Activated T-cell treated with anti-CD3 and anti-CD28 coated beads, Interleukin-2, amount 50 U/mL, for 24 hours (primary cell): Measurements from ENCODE around the gene NAT9.

Source experiments
- DNase-seq: peaks from one replicate; pipeline ENCODE4 v3.0.0-alpha.2; 2020
- H3K27ac Mint-ChIP-seq: 2 replicates; pipeline ENCODE4 v1.8.0; 2020; ENCODE audit warnings: mild to moderate bottlenecking, mixed read lengths
- H3K27me3 Mint-ChIP-seq: 2 replicates; pipeline ENCODE4 v1.8.0; 2020; ENCODE audit warnings: mixed read lengths
- H3K36me3 Mint-ChIP-seq: 2 replicates; pipeline ENCODE4 v1.8.0; 2020; ENCODE audit warnings: low read depth, mixed read lengths
- H3K4me1 Mint-ChIP-seq: 2 replicates; pipeline ENCODE4 v1.8.0; 2020; ENCODE audit warnings: low read depth, mixed read lengths
- H3K4me3 Mint-ChIP-seq: 2 replicates; pipeline ENCODE4 v1.8.0; 2020; ENCODE audit warnings: mild to moderate bottlenecking, moderate library complexity, mixed read lengths
- H3K9me3 Mint-ChIP-seq: 2 replicates; pipeline ENCODE4 v1.8.0; 2020; ENCODE audit warnings: mixed read lengths

The NAT9 gene, protein sequence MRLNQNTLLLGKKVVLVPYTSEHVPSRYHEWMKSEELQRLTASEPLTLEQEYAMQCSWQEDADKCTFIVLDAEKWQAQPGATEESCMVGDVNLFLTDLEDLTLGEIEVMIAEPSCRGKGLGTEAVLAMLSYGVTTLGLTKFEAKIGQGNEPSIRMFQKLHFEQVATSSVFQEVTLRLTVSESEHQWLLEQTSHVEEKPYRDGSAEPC

GRCh38 chr17:74776044-74776962, at the start of gene NAT9:
Gene NAT9 (minus strand): TSS chr17:74776345. CDS start chr17:74775698, 647 bp downstream.
- H3K9me3 Mint-ChIP-seq: no peaks in the 10 kb centered on the region
- peaks cover 70% of the 10 kb centered on the region for H3K36me3 Mint-ChIP-seq

DNA sequence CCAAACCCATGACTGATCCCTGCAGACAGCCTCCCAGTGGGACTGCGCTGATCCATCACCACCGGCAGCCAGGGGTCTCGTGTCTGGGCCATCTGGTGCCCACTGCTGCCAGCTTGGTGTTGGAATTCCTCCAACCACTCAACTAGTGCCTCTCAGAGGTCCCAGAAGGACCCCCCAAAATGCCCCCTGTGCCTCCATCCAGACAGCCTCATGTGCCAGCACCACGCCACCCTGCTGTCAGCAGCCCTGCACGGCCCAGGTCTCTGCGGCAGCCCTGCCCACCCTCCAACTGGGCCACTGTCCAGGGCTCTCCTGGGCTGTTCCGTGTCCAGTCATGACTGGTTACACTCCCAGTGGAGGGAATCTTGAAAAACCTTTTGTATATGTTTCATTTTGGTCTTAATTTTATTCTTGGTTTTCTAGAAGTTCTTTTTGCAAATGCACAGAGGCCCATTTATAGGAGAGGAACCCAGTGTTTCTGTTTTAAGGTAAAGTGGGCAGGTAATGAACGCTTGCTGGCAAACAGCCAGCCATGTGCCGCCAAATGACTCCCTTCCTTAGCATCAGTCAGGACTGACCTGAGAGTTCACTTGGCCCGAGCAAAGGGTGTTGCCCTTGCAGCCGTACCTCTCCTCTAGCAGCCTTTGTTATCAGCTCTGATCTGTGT, 48.9 kb upstream of the NAT9 start:
- no peak overlapping the region for H3K4me3 Mint-ChIP-seq
- H3K27ac Mint-ChIP-seq: no peak overlapping the region
- DNase-seq: no peak
- H3K36me3 Mint-ChIP-seq: peaks cover 49% of the 10 kb centered on the region
- no peaks in the 10 kb centered on the region for H3K27me3 Mint-ChIP-seq
- H3K9me3 Mint-ChIP-seq: no peaks in the 10 kb centered on the region
- no peaks in the 10 kb centered on the region for H3K4me1 Mint-ChIP-seq

More at GRCh38 chr17:74776044-74776962, at the start of gene NAT9:
- peaks cover 71% of the 10 kb centered on the region for H3K4me1 Mint-ChIP-seq
- H3K4me3 Mint-ChIP-seq: peak within 1 kb of the TSS; percentile 97
- H3K27ac Mint-ChIP-seq: peak within 1 kb of the TSS; percentile 95
- peak; percentile 100 for DNase-seq
- no peaks in the 10 kb centered on the region for H3K27me3 Mint-ChIP-seq

DNA sequence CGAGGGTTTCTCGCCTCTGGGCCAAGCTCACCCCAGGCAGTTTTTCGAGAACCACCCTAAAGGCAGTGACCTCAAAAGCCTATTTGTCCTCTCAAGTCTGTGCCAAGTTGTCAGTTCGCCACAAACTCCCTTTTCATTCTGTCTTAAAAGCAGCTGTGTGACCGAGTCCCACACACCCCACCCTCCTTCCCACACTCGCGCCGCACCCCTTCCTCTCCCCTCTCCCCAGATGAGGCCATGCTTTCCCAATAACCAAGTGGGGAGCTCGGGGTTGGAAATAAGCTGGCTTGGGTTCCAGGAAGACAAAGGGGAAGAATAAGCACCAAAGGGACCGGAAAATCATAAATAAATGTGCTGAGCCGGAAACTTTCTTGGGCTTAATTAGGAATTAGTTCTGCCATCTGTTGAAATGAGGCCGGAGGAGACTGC, 46.8 kb upstream of the NAT9 start:
- Mint-ChIP-seq H3K27me3 (no peaks in the 10 kb centered on the region), H3K4me3 (no peak overlapping the region), H3K9me3 (no peaks in the 10 kb centered on the region), H3K4me1 (no peaks in the 10 kb centered on the region), H3K27ac (no peak overlapping the region), H3K36me3 (peaks cover 60% of the 10 kb centered on the region)
- no peak for DNase-seq

- no peaks in the 10 kb centered on the region for H3K27me3 Mint-ChIP-seq
- H3K36me3 Mint-ChIP-seq: peaks cover 61% of the 10 kb centered on the region
- H3K4me3 Mint-ChIP-seq: no peak overlapping the region
- DNase-seq: no peak
- H3K27ac Mint-ChIP-seq: no peak overlapping the region
- no peaks in the 10 kb centered on the region for H3K9me3 Mint-ChIP-seq
- no peaks in the 10 kb centered on the region for H3K4me1 Mint-ChIP-seq
These were observed 46.3 kb upstream of the NAT9 start for GRCh38 chr17:74822335-74822938.

DNA sequence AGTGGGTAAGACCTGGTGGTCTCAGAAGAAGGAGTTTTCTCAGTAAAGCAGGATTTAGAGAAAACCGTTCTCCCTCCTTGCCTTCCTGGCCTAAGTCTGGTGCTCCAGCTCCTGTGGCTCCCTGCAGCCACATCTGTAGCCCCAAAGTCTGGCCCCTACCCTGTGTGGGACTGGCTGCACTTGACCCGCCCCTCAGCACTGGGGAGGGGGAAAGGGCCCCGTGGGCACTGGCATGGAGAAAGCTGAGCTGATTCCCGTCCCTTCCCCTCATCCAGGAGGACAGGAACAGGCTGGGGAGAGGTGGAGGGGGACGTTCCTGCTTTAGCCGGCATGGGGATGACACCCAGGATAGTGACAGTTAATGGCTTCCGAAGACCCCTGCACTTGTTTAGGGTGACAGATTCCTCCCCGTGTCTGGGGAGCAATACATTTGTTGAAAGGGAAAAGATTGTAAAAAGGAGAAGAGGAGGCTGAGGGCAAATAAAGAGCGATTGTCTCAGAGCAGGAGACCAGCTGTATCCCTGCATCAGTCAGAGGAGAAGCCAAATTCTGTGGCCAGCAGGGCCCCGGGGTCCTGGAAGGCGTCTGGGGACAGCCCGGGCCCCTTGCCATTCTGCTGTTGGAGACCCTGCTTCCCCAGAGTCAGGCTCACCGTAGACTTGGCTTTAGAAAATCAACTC, 45.6 kb upstream of the NAT9 start:
- H3K4me3 Mint-ChIP-seq: no peak overlapping the region
- no peaks in the 10 kb centered on the region for H3K27me3 Mint-ChIP-seq

GRCh38 chr17:74819801-74820436, 43.8 kb upstream of the NAT9 start:
- H3K4me3 Mint-ChIP-seq: no peak overlapping the region
- H3K4me1 Mint-ChIP-seq: no peaks in the 10 kb centered on the region
- no peak overlapping the region for H3K27ac Mint-ChIP-seq
- peaks cover 68% of the 10 kb centered on the region for H3K36me3 Mint-ChIP-seq
- H3K9me3 Mint-ChIP-seq: no peaks in the 10 kb centered on the region
- no peak for DNase-seq
- H3K27me3 Mint-ChIP-seq: no peaks in the 10 kb centered on the region

More for the DNA sequence above, 45.6 kb upstream of the NAT9 start:
- Mint-ChIP-seq H3K36me3 (peaks cover 65% of the 10 kb centered on the region), H3K4me1 (no peaks in the 10 kb centered on the region), H3K9me3 (no peaks in the 10 kb centered on the region), H3K27ac (no peak overlapping the region)
- DNase-seq: no peak

DNA sequence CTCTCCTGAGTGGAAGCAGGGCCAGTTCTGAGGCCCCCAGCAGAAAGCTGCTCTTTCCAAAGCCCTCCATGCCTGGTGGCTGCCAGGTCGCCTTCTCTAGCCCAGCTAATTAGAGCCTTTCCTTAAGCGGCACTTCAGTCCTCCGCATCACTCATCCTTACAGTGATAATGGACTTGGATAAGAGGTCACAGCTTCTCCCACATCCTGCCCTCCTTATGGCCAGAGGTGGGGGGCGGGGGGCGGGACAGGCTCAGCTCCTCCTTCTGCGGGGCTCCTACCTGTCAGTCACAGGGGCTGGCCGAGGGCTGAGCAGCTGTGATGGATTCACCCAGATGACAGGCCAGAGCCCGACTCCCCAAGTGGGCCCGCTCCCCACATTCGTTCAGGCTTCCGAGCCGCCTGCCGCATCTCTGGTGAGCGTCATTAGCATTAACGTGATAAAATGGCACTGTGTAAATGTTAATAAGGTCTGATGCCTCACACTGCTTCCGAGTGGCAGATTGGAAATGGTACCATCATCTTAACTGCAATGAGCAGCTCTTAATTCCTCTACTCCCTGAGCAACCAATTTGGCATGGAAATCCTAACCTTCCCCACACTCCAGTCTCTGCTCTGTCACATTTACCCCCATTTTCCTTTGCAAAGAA, 42.3 kb upstream of the NAT9 start:
- Mint-ChIP-seq H3K4me3 (no peak overlapping the region), H3K9me3 (no peaks in the 10 kb centered on the region), H3K36me3 (peaks cover 67% of the 10 kb centered on the region)

DNA sequence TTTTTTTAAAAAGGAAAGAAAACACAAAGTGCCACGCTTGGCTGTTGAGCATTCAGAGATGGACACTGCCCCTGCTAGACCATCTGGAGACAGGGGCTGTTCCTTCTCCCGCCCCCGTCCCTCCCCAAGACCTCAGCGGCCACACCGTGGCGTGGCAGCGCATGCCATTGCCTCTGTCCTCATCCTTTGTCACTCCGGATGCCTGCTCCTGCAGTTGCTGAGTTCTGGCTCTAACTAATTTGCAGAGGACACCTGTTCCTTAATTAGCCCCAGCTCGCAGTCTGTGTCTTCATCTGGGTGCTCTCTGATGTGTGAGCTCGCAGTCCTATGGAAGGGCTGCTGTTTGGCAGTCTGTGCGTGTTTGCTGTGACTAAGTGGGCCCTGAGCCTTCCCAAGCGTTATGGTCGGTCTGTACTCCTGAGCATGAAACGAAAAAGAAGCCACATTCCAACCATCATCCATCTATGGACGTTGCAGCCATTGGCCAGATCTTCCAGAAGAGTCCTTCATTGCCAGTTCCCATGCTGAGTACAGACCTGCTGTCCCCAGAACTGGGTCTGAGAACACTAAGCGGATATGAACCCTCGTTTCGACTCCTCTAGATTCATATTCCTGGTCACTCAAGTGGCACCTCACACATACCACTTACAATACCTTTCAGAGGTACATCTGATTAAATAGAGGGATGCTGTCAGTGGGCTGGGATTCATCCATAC, 40.9 kb upstream of the NAT9 start:
- Mint-ChIP-seq H3K4me1 (no peaks in the 10 kb centered on the region), H3K9me3 (no peaks in the 10 kb centered on the region), H3K27me3 (no peaks in the 10 kb centered on the region), H3K36me3 (peaks cover 73% of the 10 kb centered on the region), H3K4me3 (no peak overlapping the region), H3K27ac (no peak overlapping the region)
- DNase-seq: no peak

More for the DNA sequence above, 42.3 kb upstream of the NAT9 start:
- H3K27me3 Mint-ChIP-seq: no peaks in the 10 kb centered on the region
- no peak overlapping the region for H3K27ac Mint-ChIP-seq
- DNase-seq: no peak
- H3K4me1 Mint-ChIP-seq: no peaks in the 10 kb centered on the region

DNA sequence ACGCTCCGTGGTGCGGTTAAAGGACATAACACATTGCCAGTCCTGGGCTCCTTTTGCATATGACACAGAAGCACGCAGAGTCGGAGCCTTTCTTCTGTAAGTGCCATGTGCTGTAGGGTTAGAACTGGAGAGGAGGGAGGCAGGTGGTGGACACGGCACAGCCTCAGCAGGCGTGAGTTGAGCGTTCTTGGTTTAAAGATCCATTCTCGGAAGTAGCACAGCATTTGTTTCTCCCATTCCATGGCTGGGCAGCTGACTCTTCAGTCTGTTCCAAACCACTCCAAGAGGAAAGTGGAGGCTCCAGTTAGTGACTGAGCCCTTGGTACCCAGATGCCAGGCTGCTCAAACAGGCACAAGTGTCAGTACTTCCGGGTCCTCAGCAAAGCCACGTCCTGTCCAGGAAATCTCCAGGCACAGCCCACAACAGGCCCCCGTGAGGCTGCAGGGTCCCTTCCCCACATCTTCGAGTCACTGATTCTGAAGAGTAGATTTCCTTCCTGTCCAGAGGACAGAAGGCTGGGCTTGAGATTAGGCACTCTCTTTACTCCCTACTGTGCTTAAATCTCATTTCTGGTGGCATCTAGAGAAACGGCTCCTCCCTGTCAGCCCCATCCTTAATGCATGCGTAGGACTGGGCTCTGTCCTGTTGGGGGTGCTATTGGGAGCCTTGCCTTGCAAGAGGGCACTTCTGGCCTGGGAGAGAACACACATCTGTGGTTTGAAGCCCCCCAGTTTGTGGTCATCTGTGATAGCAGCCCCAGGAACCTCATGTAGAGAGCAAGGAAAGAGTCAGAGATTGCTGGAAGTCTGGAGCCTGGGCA, 39.6 kb upstream of the NAT9 start:
- H3K4me1 Mint-ChIP-seq: no peaks in the 10 kb centered on the region
- H3K27me3 Mint-ChIP-seq: no peaks in the 10 kb centered on the region
- no peak for DNase-seq
- H3K36me3 Mint-ChIP-seq: peaks cover 67% of the 10 kb centered on the region
- no peaks in the 10 kb centered on the region for H3K9me3 Mint-ChIP-seq
- H3K4me3 Mint-ChIP-seq: no peak overlapping the region
- no peak overlapping the region for H3K27ac Mint-ChIP-seq

DNA sequence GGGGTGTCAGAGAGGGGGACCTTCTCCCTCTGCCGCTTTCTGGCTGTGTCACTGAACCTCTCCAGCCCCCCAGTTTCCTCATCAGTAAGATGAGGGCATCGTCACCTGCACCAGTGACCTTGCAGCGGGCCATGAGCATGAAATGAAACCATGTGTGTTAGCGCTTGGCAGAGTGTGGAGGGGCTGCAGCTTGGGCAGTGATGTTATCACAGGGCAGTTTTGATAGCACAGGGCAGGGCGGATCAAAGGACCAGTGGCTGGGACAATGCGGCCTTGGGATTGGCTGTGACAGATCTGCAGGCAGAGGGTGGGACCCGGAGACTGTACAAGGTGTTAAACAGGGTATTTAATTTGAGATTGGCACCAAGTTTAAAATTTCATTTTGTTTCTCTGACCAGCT, 38.9 kb upstream of the NAT9 start:
- Mint-ChIP-seq H3K36me3 (peaks cover 64% of the 10 kb centered on the region), H3K4me3 (no peak overlapping the region), H3K4me1 (no peaks in the 10 kb centered on the region), H3K9me3 (no peaks in the 10 kb centered on the region), H3K27me3 (no peaks in the 10 kb centered on the region), H3K27ac (no peak overlapping the region)
- no peak for DNase-seq

DNA sequence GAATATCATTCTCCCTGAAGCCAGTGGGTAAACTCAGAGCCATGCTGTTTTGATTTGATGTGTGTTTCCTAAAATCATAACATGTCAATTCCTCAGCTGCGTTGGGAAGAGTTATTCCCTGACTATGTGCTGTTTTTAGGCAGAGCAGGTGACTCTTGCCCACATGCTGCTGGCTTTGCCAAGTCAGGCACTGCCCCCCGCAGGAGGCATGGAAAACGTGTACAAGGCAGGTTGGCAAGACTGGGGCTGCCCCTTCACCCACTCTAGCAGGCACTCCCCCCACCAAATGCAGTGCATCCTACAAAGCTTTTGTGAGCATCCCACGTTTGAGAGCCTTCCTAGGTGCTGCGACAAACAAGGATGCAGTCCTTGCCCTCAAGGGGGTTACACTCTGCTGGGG, 38.3 kb upstream of the NAT9 start:
- Mint-ChIP-seq H3K36me3 (peaks cover 61% of the 10 kb centered on the region), H3K4me3 (no peak overlapping the region), H3K4me1 (no peaks in the 10 kb centered on the region), H3K27ac (no peak overlapping the region), H3K9me3 (no peaks in the 10 kb centered on the region), H3K27me3 (no peaks in the 10 kb centered on the region)
- DNase-seq: no peak
